Type B pancreatic cell (in vitro differentiated cells): ENCODE data around the gene MSH2. TPM values are rescaled to one million over a fixed set of nuclear protein-coding genes. Genes with fewer than 3 reads are reported as not detected.
"Not testable (repeated sequence)": the region's sequence is repeated elsewhere in the genome, so short reads cannot be mapped to it uniquely, and the experiment has no call there.

Source experiments
- DNase-seq: peaks from one replicate; pipeline ENCODE4 v3.0.0; 2021; ENCODE audit warnings: mixed read lengths; ENCODE audit not compliant: unreplicated experiment; ENCODE audit errors: extremely low spot score
- H3K27ac Mint-ChIP-seq: 2 replicates; pipeline ENCODE4 v1.8.0; 2021; ENCODE audit warnings: mild to moderate bottlenecking, mixed read lengths
- H3K27me3 Mint-ChIP-seq: 2 replicates; pipeline ENCODE4 v1.8.0; 2021; ENCODE audit warnings: mixed read lengths
- H3K36me3 Mint-ChIP-seq: 2 replicates; pipeline ENCODE4 v1.8.0; 2021; ENCODE audit warnings: mixed read lengths
- H3K4me1 Mint-ChIP-seq: one replicate; pipeline ENCODE4 v1.8.0; 2021; ENCODE audit warnings: mixed read lengths; ENCODE audit not compliant: unreplicated experiment
- H3K4me3 Mint-ChIP-seq: 2 replicates; pipeline ENCODE4 v1.8.0; 2021; ENCODE audit warnings: mild to moderate bottlenecking, mixed read lengths
- H3K9me3 Mint-ChIP-seq: 2 replicates; pipeline ENCODE4 v1.8.0; 2021; ENCODE audit warnings: mixed read lengths
- CTCF ChIP-seq: fragments of 200-600 bp; sonication (generic); conservative IDR thresholded peaks from 2 replicates; pipeline ENCODE4 v1.5.0; 2021; ENCODE audit warnings: antibody characterized with exemption, mild to moderate bottlenecking
- total RNA-seq: library from RNA; stranded (reverse); gene quantifications from 2 replicates; pipeline ENCODE4 v1.2.1, GENCODE V29; 2021; ENCODE audit warnings: low replicate concordance

The MSH2 gene
- total RNA-seq, 1 donor from 2014 or later = 53.3 TPM

DNA sequence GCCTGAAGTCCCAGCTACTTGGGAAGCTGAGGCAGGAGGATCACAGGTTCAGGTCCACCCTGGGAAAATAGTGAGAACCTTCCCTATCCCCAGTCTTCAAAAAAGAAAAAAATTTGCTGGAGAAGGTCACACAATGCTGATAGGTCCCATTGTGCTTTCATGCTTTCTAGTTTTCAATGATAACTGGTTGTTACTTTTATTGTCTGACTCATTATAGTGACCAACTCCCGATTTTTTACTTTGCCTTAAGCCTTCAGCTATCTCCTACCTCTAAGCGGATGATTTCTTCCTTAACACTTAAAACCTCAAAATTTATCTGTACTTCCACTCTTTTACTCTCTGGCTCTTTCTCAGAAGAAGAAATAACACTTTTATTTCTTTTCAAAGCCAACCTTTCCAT, 17.3 kb downstream of the MSH2 start:
- Mint-ChIP-seq H3K27ac (no peak overlapping the region), H3K36me3 (peaks cover 27% of the 10 kb centered on the region), H3K27me3 (no peaks in the 10 kb centered on the region), H3K9me3 (no peaks in the 10 kb centered on the region), H3K4me3 (no peak overlapping the region), H3K4me1 (no peaks in the 10 kb centered on the region)
- no peak for TF ChIP-seq CTCF
- DNase-seq = no peak

GRCh38 chr2:47420683-47421082, 17.7 kb downstream of the MSH2 start:
- H3K4me3 Mint-ChIP-seq, H3K4me1 Mint-ChIP-seq, DNase-seq, H3K27ac Mint-ChIP-seq, H3K27me3 Mint-ChIP-seq, H3K9me3 Mint-ChIP-seq: not testable (repeated sequence)
- peaks cover 30% of the 10 kb centered on the region for H3K36me3 Mint-ChIP-seq

DNA sequence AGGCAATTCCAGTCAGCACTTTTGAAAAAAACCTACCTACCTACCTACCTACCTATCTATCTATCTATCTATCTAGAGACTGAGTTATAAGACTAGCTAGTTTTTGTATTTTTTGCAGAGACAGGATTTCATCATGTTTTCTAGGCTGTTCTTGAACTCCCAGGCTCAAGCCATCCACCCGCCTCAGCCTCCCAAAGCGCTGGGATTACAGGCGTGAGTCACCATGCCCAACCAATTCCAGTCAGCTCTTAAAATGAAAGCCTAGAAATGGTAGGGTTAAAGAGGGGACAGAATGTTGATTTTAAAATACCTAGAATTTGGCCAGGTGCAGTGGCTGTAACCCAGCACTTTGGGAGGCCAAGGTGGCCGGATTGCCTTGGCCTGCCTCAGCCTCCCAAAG, 19.1 kb downstream of the MSH2 start:
- Mint-ChIP-seq H3K36me3 (peaks cover 24% of the 10 kb centered on the region), H3K4me3 (no peak overlapping the region), H3K4me1 (no peaks in the 10 kb centered on the region), H3K27me3 (no peaks in the 10 kb centered on the region), H3K9me3 (no peaks in the 10 kb centered on the region), H3K27ac (no peak overlapping the region)
- no peak for TF ChIP-seq CTCF
- DNase-seq = no peak

- TF ChIP-seq CTCF = no peak
- H3K4me1 Mint-ChIP-seq = no peaks in the 10 kb centered on the region
- H3K27ac Mint-ChIP-seq = no peak overlapping the region
- no peak for DNase-seq
- H3K9me3 Mint-ChIP-seq = no peaks in the 10 kb centered on the region
- H3K27me3 Mint-ChIP-seq = no peaks in the 10 kb centered on the region
- peaks cover 23% of the 10 kb centered on the region for H3K36me3 Mint-ChIP-seq
- no peak overlapping the region for H3K4me3 Mint-ChIP-seq
Measured at GRCh38 chr2:47422560-47422959, 19.6 kb downstream of the MSH2 start.

DNA sequence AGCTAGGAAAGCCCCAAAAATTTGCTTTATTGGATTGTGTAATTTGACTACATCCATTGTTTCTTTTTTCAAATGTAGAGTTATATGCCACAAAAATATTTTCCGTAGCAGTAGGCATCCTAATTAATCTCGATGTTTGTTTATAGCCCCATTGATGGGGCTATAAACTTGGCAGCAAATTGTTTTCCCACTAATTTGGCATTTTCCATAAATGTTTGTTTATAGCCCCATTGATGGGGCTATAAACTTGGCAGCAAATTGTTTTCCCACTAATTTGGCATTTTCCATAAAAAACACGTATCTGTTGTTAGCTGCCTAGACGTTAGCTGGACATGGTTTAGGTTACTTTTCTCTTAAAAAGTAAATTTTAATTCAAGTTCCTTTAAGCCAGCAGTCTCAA, 23.8 kb downstream of the MSH2 start:
- no peak overlapping the region for H3K27ac Mint-ChIP-seq
- no peaks in the 10 kb centered on the region for H3K27me3 Mint-ChIP-seq
- DNase-seq = no peak
- no peak overlapping the region for H3K4me3 Mint-ChIP-seq
- H3K9me3 Mint-ChIP-seq = no peaks in the 10 kb centered on the region
- H3K4me1 Mint-ChIP-seq = no peaks in the 10 kb centered on the region
- H3K36me3 Mint-ChIP-seq = peaks cover 23% of the 10 kb centered on the region
- no peak for TF ChIP-seq CTCF

DNA sequence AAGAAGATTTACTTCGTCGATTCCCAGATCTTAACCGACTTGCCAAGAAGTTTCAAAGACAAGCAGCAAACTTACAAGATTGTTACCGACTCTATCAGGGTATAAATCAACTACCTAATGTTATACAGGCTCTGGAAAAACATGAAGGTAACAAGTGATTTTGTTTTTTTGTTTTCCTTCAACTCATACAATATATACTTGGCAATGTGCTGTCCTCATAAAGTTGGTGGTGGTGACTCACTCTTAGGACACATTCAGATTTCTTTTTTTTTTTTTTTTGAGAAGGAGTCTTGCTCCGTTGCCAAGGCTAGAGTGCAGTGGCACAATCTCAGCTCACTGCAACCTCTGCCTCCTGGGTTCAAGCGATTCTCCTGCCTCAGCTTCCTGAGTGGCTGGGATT, 26.8 kb downstream of the MSH2 start:
- Mint-ChIP-seq H3K4me1 (no peaks in the 10 kb centered on the region), H3K9me3 (no peaks in the 10 kb centered on the region), H3K36me3 (peaks cover 30% of the 10 kb centered on the region), H3K27me3 (no peaks in the 10 kb centered on the region), H3K27ac (no peak overlapping the region), H3K4me3 (no peak overlapping the region)
- DNase-seq = no peak
- no peak for TF ChIP-seq CTCF

DNA sequence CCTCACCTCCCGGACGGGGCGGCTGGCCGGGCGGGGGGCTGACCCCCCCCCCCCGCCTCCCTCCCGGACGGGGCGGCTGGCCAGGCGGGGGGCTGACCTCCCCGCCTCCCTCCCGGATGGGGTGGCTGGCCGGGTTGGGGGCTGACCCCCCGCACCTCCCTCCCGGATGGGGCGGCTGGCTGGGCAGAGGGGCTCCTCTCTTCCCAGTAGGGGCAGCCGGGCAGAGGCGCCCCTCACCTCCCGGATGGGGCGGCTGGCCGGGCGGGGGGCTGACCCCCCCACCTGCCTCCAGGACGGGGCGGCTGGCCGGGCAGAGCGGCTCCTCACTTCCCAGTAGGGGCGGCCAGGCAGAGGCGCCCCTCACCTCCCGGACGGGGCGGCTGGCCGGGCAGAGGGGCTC, 30.1 kb downstream of the MSH2 start:
- H3K36me3 Mint-ChIP-seq = peaks cover 32% of the 10 kb centered on the region
- not testable (repeated sequence) for H3K9me3 Mint-ChIP-seq

GRCh38 chr2:47433445-47433844, 30.5 kb downstream of the MSH2 start:
- not testable (repeated sequence) for H3K4me3 Mint-ChIP-seq, H3K4me1 Mint-ChIP-seq, H3K9me3 Mint-ChIP-seq, H3K27me3 Mint-ChIP-seq, H3K27ac Mint-ChIP-seq, DNase-seq
- H3K36me3 Mint-ChIP-seq = peaks cover 32% of the 10 kb centered on the region

More for the DNA sequence above, 30.1 kb downstream of the MSH2 start:
- not testable (repeated sequence) for H3K4me3 Mint-ChIP-seq, DNase-seq, H3K27ac Mint-ChIP-seq, H3K4me1 Mint-ChIP-seq, H3K27me3 Mint-ChIP-seq
